Inflammatory macrophage treated with lipopolysaccharide for 4 hours (primary cell): ENCODE measurements around the gene SDF2L1.
"Not testable (repeated sequence)": the region's sequence is repeated elsewhere in the genome, so short reads cannot be mapped to it uniquely, and the experiment has no call there.

Experiments
- DNase-seq: peaks from one replicate; pipeline ENCODE4 v3.0.0-alpha.2; 2020

Gene SDF2L1

DNA sequence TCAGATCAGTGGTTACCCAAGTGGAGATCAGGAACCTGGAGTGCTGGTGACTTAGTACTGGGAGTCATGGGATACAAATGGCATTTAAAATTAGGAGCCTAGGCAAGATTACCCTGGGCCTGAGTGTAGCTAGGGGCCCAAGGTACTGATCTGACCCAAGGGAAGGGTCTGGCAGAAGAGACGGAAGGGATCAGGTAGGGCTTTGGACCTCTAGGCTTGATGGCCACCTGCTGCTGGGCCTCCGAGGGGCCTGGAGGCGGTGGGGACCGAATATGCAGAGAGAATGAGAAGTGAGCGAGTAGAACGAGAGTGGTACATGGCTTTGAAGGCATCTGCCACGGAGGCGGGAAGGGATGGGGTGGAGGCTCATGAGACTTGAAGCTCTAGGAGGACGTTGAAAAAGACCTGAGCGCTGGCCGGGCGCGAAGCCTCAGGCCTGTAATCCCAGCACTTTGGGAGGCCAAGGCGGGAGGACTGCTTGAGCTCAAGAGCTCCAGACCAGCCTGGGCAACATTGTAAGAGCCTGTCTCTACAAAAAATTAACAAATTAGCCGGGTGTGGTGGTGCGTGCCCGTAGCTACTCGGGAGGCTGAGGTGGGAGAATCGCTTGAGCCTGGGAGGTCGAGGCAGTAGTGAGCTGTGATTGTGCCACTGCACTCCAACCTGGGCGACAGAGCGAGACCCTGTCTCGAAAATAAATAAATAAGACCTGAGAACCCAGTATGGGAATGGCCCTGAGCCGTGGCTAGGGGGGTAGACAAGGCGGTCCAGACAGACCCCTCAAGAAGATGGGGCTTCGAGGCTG, 23.1 kb downstream of the SDF2L1 start:
- no peak for DNase-seq

DNA sequence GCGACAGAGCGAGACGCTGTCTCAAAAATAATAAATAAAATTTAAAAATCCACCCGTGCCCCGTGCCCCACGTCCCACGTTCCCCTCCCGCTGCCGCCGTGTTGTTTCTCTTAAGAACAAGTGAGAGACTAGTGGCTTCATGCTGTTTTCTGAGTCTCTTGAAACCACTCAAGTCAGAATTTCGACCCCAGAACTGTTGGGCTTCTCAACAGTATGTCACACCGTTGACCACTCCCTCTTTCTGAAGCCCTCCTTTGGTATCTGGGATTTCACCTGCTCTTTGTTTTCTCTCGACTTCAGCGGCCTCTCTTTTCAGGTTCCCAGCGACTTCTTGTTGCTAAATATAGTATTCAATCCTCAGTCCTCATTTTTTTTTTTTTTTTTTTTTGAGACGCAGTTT, 24.7 kb downstream of the SDF2L1 start:
- DNase-seq = no peak

DNA sequence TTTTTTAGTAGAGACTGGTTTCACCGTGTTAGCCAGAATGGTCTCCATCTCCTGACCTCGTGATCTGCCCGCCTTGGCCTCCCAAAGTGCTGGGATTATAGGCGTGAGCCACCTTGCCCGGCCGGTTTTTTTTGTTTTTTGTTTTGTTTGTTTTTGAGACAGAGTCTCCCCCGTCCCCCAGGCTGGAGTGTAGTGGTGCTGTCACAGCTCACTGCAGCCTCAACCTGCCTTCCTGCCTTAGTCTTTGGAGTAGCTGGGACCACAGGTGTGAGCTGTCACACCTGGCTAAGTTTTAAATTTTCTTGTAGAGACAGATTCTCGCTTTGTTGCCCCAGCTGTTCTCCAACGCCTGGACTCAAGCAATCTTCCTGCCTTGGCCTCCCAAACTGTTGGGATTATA, 26.9 kb downstream of the SDF2L1 start:
- no peak for DNase-seq

DNA sequence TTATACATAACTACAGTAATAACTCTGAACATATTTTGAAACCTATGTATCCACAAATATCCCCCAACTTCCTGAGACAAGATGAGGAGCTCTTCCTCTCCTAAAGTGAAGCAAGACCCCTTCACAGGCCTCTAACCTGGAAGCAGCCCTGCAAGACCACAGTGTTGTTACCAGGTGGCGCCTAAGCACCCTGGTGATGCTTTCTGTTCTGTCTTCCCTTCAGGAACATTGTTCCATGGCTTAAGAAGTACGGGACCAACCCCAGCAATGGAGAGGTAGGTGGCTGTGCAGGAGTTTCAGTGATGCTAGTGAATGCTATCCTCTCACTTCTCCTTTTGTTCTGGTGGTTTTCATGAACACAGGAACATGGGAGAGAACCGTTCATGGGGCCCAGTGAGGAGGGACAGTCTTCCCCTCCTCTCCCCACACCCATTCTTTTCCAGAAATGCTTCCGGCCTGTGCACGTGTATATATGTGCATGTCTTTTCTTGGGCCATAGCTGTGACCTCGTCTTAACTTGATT, 30.1 kb downstream of the SDF2L1 start:
- no peak for DNase-seq

DNA sequence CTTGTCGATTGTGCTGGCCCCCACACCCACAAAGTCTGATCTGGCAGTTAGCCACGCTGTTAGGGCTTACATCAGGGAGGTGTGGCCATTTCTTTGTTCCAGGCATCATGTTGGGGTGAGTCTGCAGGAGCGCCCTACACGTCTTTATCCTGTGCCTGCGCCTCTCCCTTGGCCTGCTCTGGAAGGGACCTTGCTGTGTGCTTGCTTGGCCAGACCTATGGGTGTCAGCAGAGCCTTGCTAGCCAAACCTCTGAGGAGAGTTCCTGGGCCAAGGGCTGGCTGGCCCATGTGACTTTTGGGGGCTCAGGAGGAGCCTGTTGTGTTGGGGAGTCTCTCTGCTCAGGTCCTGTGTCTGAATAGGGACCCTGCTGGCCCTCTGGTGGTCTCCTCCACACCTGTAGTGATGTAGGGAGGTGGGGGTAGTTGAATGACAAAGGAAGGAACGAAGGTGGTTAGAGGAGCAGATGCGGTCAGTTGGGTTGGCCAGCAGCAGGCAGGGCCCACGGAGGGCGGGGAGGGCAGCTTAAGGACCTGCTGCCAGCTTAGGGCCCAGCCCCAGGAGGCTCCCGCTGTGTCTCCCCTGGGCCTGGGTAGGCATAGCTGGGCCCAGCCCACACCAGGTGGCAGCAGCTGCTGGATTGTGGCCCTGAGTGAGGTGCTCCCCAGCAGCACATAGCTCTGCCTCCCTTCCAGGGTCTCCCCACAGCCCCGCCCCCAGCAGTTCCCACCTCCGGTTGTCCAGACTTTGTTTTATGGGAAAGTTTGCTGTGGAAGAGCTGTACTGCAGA, 31.6 kb downstream of the SDF2L1 start:
- no peak for DNase-seq

DNA sequence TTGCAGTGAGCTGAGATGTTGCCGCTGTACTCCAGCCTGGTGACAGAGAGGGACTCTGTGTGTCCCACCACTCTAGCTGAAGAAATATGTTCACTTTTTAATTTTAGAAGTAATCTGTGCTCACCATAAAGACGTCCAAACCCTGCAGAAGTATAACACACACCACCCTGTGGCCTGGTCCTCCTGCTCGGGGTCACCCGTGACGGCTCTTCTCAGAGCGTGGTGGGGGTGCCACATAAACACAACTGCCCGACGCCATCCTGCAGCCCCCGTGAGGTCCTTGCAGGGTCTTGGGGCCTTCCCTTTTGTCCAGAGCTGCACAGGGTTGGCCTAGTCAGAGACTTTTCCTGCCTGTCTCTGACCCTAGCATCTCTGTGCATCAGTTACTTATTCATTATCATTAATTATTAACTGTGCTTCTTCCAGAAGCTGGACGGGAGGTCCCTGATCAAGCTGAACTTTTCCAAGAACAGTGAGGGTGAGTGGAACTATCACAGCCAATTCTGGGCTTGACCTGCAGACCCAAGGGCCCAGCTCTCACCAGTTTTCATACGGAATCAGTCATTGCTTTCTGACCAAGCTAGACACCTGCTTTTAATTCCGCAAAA, 32.6 kb downstream of the SDF2L1 start:
- no peak for DNase-seq

DNA sequence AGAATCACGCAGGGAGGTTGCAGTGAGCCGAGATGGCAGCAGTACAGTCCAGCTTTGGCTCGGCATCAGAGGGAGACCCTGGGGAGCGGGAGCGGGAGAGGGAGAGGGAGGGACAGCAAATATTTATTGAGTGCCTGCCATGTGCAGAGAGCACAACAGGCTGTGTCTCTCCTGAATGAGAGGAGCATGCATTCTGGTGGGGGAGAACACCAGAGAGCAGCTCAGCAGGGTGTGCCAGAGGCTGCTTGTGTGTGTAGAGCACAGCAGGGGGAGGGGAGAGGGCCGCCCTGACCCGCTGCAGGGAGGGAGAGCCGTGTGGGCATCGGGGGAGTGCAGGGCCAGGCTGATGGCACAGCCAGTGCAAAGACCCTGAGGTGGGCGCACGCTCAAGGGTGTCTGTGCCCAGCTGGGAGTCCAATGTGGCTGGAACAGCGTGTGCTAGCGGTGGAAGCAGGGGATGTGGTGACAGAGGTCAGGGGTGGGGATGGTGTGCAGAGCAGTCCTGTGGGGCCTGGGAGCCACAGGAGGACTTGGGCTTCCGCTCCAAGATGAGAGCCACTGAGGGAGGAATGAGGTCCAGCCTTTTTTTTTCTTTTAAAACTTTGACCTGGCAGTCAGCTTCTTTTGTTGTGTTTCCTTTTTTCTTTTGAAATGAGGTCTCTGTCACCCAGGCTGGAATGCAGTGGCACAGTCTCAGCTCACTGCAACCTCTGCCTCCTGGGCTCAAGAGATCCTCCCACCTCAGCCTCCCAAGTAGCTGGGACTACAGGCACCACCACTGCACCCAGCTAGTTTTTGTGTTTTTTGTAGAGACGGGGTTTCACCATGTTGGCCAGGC, 35.7 kb downstream of the SDF2L1 start:
- no peak for DNase-seq

DNA sequence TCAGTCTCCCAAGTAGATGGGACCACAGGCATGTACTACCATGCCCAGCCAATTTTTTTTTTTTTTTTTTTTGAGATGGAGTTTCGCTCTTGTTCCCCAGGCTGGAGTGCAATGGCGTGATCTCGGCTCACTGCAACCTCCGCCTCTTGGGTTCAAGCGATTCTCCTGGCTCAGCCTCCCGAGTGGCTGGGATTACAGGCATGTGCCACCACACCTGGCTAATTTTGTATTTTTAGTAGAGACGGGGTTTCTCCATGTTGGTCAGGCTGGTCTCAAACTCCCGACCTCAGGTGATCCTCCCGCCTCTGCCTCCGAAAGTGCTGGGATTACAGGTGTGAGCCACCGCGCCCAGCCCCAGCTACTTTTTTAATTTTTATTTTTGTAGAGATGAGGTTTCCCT, 36.7 kb downstream of the SDF2L1 start:
- not testable (repeated sequence) for DNase-seq

DNA sequence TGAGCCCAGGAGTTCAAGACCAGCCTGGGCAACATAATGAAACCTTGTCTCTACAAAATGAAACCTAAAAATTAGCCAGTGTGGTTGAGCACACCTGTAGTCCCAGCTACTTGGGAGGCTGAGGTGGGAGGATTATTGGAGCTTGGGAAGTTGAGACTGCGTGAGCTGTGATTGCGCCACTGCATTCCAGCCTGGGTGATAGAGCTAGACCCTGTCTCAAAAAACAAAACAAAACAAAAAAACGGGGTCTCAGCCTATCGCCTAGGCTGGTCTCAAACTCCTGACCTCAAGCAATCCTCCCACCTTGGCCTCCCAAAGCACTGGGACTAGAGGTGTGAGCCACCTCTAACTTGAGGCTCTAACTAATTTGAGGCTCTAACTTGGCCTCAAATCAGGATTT, 37.3 kb downstream of the SDF2L1 start:
- no peak for DNase-seq

DNA sequence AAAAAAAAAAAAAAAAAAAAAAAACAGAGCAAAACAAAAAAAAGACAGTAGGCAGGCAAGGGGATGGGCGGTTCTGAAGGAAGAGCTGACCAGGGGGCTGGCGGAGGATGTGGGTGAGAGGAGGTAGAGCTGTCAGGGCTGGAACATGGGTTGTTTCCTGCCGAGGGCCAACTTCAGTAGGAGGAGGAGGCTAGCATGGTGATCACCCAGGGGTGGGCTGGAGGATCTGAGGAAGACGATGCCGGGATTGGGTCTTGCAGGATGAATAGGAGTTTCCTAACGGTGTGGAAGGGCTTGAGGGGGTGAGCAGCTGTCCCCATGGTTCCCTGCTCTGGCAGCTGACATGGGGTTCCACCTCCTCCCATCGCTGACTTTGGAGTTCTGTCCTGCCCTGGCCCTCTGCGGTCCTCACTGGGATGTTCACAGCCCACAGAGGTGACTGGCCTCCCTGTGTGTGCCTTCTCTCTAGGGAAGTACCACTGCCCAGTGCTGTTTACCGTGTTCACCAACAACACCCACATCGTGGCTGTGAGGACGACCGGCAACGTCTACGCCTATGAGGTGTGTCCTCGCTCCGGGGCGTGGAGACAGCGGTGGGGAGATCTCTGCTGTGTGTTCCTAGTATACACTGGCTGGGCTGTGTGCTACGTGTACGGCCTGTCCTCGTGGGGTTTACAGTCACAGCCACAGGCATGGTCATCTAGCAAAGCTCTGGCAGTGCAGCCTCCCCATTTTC, 38.9 kb downstream of the SDF2L1 start:
- no peak for DNase-seq

DNA sequence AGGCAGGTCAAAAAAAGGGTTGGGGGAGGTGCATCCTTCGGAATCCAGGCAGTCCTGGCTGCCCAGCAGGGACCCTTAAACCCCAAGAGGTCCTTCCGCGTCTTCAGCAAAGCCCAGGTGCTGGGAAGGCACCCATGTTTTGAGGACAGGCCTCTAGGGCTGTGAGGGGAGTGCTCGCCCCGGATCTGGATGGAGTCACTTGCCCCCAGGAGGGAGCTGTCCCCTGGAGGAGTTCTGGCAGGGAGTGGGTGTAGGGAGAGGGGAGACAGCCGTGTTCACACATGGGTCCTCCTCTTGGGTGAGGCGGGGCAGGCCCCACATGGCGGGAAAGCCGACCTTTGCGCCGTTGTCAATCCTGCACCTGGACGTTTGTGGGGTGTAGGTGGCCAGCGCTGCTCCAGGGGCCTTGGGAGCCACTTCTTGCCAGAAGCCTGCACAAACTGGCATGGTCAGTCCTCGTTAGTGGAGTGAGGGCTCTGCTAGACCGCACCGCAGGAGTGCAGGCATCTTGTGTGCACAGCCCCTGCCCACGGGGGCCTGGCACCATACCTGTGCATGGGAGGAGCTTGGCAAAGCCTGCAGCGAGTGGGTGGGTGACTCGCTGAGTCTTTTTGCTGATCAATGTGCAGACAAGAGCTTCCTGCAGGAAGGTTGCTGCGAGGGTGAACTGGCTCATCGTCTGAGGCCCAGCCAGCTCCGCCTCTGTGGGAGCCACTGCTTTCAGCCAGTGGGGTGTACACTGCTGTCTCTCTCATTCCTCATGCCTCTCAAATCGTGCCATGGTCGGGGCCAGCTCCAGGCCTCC, 39.7 kb downstream of the SDF2L1 start:
- no peak for DNase-seq

DNA sequence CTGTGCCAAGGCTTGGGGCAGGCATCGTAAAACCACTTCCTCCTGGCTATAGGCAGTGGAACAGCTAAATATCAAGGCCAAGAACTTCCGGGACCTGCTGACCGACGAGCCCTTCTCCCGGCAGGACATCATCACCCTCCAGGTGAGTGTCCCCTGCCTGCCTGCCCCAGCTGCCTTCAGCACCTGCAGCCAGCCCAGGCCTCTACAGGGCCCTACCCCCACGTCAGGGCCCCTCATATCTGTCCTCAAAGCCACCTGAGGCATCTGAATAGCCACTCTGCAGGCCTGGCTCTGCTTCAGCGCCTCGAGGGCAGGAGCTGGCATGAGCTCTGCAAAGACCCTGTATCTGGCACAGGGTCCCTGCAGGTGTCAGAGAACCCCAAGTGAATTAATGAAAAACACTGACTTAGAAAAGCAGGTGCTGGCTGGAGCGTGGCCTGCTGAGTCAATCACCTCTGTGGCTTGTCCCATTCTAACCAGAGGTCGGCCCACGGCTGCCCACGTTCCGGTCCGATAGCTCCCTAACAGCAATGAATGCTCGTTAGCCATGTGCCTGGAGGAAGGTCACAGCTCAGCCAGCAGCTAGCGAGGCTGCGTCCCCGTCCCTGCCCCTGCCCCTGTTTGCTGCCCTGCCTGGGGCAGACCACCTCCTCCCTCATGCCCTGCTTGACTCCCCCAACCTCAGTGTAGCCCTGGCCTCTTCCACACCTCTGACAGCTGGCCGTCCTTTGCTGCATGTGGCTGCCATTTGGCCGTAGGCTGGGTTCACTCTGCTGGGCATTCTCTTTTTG, 40.5 kb downstream of the SDF2L1 start:
- DNase-seq = no peak

DNA sequence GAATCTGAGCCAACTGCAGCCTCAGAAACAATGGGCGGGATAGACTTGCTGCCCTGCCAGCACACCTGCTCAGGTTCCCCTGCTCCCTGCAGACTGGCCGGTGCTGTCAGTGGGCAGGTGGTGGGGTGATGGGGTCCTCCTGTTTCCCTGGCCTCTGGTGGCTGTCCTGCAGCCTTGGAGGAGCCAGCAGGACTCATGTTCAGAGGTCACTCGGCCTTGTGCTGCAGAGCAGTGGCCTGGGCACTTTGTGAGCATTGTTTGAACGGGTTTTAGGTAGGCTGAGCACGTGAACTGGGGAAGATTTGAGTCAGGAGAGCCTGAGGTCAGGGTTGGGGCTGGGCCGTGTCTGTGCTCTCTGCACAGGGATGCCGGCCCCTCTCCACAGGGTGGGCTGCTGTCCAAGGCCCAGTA, 41.3 kb downstream of the SDF2L1 start:
- DNase-seq = no peak

DNA sequence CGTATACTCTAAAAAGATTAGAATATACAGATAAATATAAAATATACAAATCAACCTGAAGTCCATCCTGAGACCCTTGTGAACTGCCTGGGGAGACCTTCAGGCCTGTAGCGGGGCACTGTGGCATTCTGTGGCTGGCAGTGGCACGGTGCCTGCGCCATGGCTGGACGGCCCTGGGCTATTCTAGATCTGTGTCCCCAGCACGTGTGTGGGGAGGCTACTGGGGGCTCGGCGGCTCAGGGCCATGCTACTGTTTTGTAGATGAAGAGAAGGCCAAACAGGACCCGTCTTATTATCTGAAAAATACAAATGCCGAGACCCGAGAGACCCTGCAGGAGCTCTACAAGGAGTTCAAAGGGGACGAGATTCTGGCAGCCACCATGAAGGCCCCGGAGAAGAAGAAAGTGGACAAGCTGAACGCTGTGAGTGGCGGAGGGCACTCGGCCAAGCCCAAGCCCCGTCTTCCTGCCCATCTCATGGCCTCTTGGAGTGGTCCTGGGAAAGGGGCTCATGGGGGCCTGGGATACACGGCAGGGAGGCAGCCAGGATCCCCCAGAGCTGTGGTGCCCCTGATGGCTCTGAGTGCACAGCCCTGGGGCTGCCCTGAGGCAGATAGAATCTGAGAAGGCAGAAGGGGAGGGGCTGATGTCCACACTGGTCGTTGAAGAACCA, 42.5 kb downstream of the SDF2L1 start:
- no peak for DNase-seq

DNA sequence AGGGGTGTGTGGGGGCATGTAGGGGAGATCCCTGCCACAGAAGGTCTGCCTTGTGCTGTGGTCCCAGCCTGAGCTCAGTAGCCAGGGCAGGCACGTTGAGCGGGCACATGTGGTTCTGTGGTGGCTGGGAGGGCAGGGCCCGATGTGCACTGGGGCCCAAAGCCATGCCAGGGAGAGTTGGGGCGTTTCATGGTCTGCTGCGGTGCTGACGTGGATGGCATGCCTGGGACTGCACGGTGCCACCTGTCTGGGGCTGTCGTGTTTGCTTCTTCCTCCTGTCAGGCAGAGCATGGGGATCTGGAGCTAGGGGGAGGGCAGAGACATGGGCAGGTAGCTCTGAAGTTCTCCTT, 43.0 kb downstream of the SDF2L1 start:
- no peak for DNase-seq

DNA sequence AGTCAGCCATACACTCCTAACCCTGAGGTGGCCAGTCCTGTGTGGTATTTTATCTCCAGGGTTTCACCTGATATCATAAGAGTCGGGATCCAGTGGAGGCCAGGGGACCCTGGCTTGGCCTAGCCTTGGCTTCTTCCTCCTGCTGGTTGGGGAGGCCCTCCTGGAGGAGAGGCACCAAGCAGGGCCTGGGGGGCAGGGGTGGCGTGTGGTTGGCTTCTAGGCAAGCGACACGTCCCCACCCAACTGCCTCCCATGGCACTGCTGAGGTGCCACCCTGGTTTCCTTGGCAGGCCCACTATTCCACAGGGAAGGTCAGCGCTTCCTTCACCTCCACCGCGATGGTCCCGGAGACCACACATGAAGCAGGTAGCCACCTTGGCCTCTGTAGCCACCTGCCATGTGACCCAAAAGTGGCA, 44.1 kb downstream of the SDF2L1 start:
- DNase-seq = no peak

DNA sequence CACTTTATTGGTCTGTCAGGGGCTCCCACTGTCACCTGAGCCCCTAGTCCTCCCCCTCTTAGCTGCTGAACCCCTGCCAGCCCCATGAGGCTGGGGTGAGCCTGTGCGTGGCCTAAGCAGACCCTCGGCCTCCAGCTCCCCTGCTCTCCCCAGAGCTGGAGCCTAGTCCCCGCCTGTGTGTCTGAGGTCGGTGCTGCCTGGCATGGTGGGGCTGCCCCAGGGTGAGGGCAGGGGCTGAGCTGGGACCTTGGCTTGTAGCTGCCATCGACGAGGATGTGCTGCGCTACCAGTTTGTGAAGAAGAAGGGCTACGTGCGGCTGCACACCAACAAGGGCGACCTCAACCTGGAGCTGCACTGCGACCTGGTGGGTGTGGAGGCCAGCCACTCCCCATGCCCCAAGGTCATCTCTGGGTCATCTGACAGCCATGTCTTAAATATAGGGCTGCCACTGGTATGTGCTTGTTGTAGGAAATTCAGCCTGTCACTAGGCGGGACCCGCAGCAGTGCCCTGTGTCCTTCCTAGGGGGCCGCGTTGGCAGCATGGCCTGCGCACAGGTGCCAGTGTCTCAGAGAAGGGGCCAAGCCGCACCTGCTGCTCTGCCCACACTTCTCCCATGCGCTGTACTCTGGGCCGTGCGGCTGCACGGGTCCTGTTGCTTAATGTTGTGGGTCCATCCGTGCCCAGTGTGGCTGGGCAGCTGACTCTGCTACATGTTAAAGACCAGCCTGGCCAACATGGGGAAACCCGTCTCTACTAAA, 44.7 kb downstream of the SDF2L1 start:
- no peak for DNase-seq

DNA sequence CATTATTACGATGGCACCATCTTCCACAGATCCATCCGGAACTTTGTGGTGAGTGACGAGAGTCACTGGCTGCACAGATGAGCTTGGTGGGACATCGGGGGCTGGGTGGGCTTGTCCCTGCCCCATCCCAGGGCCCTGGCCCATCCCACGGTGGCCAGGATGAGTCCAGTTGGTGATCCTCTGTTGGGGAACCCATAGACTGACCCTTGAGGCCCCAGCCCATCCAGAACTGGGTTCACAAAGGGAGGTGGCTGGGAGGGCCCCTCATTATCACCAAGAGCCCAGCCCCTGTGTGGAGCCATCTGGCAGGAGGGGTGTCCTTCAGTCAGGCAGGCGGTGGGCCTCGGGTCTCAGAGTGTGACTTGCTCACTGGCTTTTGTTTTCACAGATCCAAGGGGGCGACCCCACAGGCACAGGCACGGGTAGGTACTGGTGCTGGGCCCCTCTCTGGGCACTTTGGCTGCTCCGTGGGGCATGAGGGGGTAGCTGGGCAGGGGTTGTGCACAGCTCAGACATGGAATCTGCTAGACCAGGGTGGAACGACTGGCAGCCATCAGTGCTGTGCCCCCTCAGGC, 45.7 kb downstream of the SDF2L1 start:
- DNase-seq = no peak

DNA sequence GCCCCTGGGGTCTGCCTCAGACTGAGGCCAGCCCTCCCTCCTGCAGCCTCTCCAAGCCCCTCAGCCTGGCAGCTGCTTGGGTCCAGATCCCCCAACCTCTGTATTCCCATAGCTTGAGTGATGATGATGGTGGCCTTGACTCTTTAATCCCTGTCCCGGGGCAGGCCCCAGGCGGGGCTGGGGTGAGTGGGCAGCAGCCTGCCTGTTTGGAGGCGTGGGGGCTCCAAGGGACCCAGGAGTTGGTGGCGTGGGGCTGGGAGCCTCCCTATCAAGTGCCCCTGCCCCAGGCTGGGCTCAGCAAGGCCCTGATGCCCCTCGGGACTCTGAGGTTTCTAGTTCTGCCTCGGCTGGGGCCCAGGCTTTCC, 46.2 kb downstream of the SDF2L1 start:
- no peak for DNase-seq
